GM18907 (cell line): ENCODE data around the gene CLMP.

Source experiments
- ATAC-seq: cut with Tn5 transposase; IDR thresholded peaks from one replicate; pipeline ENCODE4 v1.9.1; 2021; ENCODE audit warnings: mild to moderate bottlenecking, moderate library complexity; ENCODE audit not compliant: unreplicated experiment

CLMP gene, protein sequence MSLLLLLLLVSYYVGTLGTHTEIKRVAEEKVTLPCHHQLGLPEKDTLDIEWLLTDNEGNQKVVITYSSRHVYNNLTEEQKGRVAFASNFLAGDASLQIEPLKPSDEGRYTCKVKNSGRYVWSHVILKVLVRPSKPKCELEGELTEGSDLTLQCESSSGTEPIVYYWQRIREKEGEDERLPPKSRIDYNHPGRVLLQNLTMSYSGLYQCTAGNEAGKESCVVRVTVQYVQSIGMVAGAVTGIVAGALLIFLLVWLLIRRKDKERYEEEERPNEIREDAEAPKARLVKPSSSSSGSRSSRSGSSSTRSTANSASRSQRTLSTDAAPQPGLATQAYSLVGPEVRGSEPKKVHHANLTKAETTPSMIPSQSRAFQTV

GRCh38 chr11:123195188-123196059 lies at the start of gene CLMP:
CLMP (minus strand) TSS chr11:123195248; CDS start chr11:123194940, 308 bp downstream.
- ATAC-seq = no peak

DNA sequence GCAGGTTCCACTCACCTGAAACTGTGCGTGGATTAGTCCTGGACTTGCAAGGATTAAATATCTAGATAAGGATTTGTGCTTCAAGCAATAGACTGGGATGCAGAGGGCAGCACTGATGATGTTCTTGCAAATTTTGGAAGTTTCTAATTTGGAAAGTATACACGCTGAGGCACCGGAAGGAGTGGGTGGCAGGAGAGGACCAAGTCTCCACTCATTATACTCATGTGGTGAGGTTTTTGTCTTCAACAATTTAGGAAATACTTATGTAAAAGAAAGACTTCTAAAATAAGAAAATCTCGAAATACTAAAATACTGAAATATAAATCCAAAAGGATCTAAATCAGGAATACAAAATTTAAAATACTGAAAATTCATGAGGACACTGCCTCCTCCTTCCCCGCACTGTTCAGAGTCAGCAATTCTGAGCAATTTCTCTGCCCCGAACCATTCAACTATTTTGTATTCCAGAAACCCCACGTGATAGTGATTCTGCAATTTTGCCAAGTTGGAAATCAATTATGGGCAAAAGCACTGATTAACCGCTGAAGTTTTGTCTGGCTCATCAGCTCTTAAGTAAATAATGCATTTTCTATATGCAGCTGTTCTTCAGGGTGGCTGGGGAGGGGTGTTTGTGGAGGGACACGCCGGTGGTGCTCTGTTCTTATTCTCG lies 47.0 kb upstream of the CLMP start:
- no peak for ATAC-seq

DNA sequence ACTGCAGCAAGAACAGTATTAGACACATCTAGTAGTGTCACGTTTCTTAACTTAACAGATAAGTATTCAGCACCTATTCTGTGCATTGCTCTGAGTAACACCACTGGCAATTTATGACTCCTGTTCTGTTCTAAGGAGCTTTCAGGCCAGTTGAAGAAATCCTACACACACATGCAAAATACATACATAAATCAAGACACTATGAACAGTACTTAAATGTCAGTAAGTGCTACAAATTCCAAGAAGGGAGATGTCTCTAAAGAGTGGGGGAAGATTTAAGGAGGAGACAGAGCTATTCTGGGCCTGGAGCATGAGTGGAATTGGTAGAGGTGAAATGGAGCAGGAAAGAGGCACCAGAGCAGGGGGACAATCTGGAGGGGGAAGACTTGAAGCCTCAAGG lies 46.2 kb upstream of the CLMP start:
- no peak for ATAC-seq

- no peak for ATAC-seq
Observed at GRCh38 chr11:123239191-123240150, 44.4 kb upstream of the CLMP start.

GRCh38 chr11:123238297-123238696 lies 43.2 kb upstream of the CLMP start:
- no peak for ATAC-seq

DNA sequence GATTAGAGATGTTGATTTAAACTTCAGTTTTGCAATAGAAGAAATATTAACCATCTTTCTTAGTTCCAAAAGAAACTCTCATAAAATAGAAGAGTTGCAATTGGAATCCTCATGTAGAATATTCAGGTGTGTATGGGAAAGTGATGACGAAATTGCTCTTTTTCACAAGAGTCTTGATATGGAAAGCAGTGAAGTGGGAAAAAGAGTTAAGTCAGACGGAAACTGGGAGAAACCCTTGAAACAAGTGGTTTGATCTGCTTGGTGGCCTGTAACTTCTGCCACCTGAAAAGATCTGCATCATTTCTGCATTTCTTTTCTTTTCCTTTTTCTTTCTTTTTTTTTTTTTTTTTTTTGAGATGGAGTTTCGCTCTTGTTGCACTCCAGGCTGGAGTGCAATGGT lies 41.8 kb upstream of the CLMP start:
- ATAC-seq = no peak

DNA sequence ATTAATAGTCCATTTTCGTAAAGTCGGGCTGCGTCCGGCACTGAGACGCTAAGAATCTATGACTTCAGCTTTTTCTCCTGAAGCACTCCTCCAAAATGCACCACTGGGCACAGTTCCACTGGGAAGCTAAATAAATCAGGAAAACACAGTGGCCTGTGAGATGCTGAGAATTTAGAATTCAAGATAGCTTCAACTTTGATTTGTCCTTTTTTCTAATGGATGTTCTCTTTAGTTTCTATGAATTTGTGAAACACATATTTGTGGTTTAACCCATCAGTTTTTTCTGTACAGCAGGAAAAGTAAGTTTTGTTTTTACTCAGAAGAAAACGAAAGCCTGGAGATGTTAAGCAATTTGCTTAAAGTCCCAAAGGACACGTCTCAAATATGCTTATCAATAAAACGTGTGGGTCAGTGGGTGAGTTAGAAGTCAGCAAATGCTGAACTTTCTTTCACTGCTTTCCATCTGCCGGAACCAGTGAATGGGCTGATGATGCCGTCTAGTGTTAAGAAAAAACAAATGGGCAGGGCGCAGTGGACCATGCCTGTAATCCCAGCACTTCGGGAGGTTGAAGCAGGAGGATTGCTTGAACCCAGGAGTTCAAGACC lies 40.7 kb upstream of the CLMP start:
- no peak for ATAC-seq

DNA sequence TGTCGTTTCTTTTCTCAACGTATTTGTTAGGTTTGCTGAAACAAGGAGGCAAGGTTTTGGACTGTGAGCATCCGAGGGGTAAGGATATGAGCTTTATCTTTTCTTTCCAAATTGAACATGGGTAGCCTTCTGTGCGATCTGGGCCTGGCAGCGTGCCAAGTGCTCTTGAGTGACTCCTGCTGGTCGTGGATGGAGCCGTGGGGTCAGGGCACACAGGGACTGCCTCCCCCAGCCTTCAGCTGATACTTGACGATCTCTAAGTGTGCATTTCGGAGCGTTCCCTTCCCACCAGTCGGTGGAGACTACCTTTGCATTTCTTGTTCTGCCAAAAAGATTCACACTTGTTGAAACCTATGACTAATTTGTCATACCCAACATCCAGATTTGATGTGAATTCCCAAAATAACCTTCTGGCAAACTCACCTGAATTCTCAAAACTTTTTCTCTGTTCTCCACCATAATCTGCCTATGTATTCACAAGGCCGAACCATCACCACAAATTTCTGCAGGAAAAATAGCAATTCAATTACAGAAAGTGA lies 40.1 kb upstream of the CLMP start:
- no peak for ATAC-seq

- ATAC-seq = no peak
Observed at GRCh38 chr11:123233975-123234334, 38.9 kb upstream of the CLMP start.

DNA sequence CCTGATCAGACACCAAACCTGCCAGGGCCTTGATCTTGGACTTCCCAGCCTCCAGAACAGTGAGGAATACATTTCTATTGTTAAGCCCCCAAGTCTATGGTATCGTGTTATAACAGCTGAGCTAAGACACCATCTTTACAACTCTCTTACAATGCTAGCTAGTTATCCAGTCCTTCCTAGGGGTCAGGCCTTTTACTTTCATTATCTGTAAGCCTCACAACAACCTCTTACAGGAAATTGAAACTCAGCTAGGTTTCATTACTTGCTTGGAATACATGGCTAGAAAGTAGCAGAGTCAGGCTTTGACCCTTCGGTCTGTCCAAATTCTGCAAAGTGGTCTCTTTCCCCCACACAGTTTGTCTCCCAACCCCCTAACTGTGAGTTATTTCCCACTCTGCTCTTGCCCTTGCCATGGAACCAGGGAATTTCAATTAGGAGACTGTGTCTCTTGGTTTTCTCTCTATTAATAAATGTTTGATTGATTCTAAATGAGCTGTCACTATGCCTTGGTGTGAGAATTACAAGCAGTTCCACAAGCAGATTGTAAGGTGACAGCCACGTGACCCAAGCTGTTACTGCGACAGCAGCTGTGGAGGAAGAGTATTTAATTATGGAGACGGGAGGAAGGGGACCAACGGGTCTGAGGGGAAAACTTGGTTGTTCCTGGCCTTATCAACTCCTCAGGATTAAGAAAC lies 38.4 kb upstream of the CLMP start:
- peak; percentile 98 for ATAC-seq

- ATAC-seq = no peak
Observed at GRCh38 chr11:123231777-123232176, 36.7 kb upstream of the CLMP start.

DNA sequence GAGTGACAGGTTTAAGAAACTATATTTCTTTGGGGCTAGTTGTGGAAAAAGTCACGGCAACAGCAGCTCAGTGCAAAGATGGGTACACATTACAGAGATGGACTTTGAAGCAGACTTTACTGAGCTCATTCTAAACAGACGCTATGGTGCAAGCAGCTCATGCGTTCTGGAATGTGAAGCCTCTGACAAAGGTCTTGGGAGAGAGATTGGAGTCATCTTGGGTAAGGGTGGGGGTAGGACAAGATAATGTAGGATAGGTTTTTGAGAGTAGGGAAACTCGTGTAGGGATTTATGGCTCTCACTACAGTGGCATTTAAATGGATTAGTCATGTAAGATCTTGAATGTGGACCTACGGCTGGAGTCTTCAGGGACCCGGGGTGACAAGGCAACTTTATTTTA lies 36.2 kb upstream of the CLMP start:
- no peak for ATAC-seq

- no peak for ATAC-seq
Observed at GRCh38 chr11:123230346-123230745, 35.3 kb upstream of the CLMP start.

DNA sequence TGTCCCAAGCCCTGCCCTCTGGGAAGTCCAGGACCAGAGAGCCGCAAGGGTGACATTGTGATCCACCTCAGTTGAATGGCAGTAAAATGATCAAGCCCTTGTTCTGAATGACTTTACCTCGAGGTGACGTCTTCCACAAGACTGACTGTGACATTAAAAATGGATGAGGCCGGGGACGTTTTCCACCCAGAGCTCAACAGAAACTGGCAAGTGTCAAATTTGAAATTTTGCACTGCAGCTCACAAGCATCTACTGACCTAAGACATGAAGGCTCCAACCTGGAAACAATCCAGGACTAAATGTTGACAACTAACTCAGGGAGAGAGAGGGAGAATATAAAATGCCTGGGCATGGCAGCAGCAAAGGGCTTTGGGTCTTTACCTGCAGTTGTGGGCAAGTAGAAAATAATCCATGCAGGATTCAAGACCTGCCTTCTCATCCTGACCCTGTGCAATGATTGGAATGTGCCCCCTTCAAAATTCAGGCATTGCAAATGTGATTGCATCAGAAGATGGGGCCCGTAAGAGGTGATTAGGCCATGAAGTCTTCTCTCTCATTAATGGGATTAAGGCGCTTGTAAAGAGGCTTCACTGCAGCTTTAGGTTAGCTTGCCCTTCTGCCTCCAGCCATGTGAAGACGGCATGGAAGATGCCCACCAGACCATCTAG lies 33.6 kb upstream of the CLMP start:
- no peak for ATAC-seq

- no peak for ATAC-seq
Observed at GRCh38 chr11:123227763-123228495, 32.9 kb upstream of the CLMP start.

DNA sequence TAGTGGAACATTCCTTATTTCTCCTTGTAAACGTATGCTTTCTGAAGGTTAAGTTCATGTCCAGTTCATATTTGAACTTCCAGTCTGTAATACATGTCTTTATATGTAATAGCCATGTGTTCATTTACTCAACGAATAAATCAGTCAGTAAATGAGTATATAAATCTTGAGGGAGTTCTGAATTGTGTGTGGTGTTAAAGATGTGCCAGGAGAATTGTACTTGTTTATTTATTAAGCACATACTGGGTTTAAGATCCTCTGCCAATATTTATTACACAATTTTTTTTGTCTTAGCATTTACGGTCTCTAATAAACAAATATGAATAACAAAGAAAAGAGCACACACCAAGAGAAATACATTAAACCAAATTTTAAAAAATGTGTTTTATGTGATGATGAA lies 26.5 kb upstream of the CLMP start:
- no peak for ATAC-seq

DNA sequence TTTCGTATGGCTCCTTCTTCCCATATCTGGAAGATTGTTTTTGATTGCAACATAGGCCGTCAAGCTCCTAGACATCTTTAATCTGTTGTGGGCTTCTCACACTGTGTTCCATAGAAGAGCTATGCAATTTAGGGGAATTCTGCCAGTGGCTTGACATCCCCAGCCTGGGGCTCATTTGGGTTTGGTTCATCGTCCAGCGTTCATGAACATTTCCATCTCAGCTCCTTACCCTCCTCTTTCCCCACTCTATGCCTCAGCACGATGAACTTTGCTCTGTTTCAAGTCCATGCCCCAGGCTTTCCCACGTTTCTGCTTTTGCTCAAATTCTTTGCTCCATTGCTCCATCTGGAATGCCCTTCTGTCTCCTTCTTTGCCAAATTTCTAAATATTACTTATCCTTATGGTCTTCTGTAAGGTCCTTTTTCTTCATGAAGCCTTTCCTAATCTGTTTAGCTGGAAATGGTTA lies 26.1 kb upstream of the CLMP start:
- no peak for ATAC-seq
